Medulla oblongata (tissue), 1 donor: ENCODE data around the gene PCDHGA1.
"Not testable (repeated sequence)": the region's sequence is repeated elsewhere in the genome, so short reads cannot be mapped to it uniquely, and the experiment has no call there.

Source experiments
- DNase-seq: peaks from one replicate; pipeline ENCODE4 v3.0.0-alpha.2; 2015; ENCODE audit errors: extremely low spot score

PCDHGA1 gene

GRCh38 chr5:141346017-141346416, 15.7 kb downstream of the PCDHGA1 start:
- DNase-seq = not testable (repeated sequence)

GRCh38 chr5:141349917-141350619, 19.8 kb downstream of the PCDHGA1 start, which contains the start of gene PCDHGB1:
TSS of gene PCDHGB1 (plus strand) at chr5:141350099. CDS start at chr5:141350261, 162 bp downstream.
- peak; percentile 46 for DNase-seq

GRCh38 chr5:141351591-141351990, 21.3 kb downstream of the PCDHGA1 start:
- no peak for DNase-seq

- no peak for DNase-seq
These were observed 24.7 kb downstream of the PCDHGA1 start, which contains the start of gene PCDHGA4 for GRCh38 chr5:141354900-141355469. TSS of gene PCDHGA4 (plus strand) at chr5:141355021. CDS start at chr5:141355108, 87 bp downstream.

- DNase-seq = no peak
These were observed 25.3 kb downstream of the PCDHGA1 start for GRCh38 chr5:141355641-141356040.

GRCh38 chr5:141356133-141356532, 25.8 kb downstream of the PCDHGA1 start:
- no peak for DNase-seq

GRCh38 chr5:141356950-141357349, 26.6 kb downstream of the PCDHGA1 start:
- no peak for DNase-seq

- peak; percentile 30 for DNase-seq
These were observed 29.6 kb downstream of the PCDHGA1 start, which contains the start of gene PCDHGB2 for GRCh38 chr5:141359790-141360426. TSS of gene PCDHGB2 (plus strand) at chr5:141359994. CDS start at chr5:141360136, 142 bp downstream.

- no peak for DNase-seq
These were observed 30.4 kb downstream of the PCDHGA1 start for GRCh38 chr5:141360685-141361084.

GRCh38 chr5:141362719-141363118, 32.4 kb downstream of the PCDHGA1 start:
- no peak for DNase-seq

GRCh38 chr5:141363952-141364660, 33.8 kb downstream of the PCDHGA1 start, which contains the start of gene PCDHGA5:
TSS of gene PCDHGA5 (plus strand) at chr5:141364162. CDS start at chr5:141364331, 169 bp downstream.
- DNase-seq = no peak

- no peak for DNase-seq
These were observed 35.9 kb downstream of the PCDHGA1 start for GRCh38 chr5:141366016-141366896.

GRCh38 chr5:141369994-141370848, 39.9 kb downstream of the PCDHGA1 start, which contains the start of gene PCDHGB3:
TSS of gene PCDHGB3 (plus strand) at chr5:141370242. CDS start at chr5:141370395, 153 bp downstream.
- peak; percentile 4 for DNase-seq

- no peak for DNase-seq
These were observed 41.5 kb downstream of the PCDHGA1 start for GRCh38 chr5:141371572-141372475.

GRCh38 chr5:141373673-141374317, 43.5 kb downstream of the PCDHGA1 start, which contains the start of gene PCDHGA6:
TSS of gene PCDHGA6 (plus strand) at chr5:141373891. CDS start at chr5:141374084, 193 bp downstream.
- no peak for DNase-seq

- DNase-seq = no peak
These were observed 44.3 kb downstream of the PCDHGA1 start for GRCh38 chr5:141374627-141375026.

- not testable (repeated sequence) for DNase-seq
These were observed 45.3 kb downstream of the PCDHGA1 start for GRCh38 chr5:141375444-141376155.
